ENCODE measurements around the gene TENM4. TPM values are rescaled to one million over a fixed set of nuclear protein-coding genes. Genes with fewer than 3 reads are reported as not detected.

Gene TENM4
- total and polyA plus RNA-seq, 2 of the 13 experiments (the other 11 are each of a cell fraction or from before 2014, with no cell fraction given): not detected

- CTCF ChIA-PET (ENCODE audit: low intra/inter-chr PET ratio, low total read pairs): no interaction called here
- in situ Hi-C loops (cut with HindIII; ENCODE audit: extremely low pct_ligation_motif_present, low pct_unique_long_range_greater_than_20kb): no loop called here
These were observed 651.5 kb downstream of the TENM4 start for GRCh38 chr11:78789375-78789774.

More at GRCh38 chr11:78789375-78789774, 651.5 kb downstream of the TENM4 start:
- BruUV-seq (replicated peaks): no TSS peak
- ATAC-seq (no peak), DNase-seq (ENCODE audit: low spot score) (no peak), FAIRE-seq (no peak)
- no peak overlapping the region for H3K4me2 ChIP-seq (ENCODE audit: low read depth, low read length)
- 10% methylated on average over 1 of the region's 1 CpG for WGBS (ENCODE audit: low lambda C conversion rate)
- no peak overlapping the region for H2AFZ ChIP-seq (ENCODE audit: low read length)
- TF ChIP-seq ZHX2 (IDR thresholded peaks at IDR 0.05; ENCODE audit: low read depth) (no peak), ZHX2 (CRISPR knock-in tag; IDR thresholded peaks at IDR 0.05; ENCODE audit: borderline replicate concordance) (no peak), CBFB (CRISPR knock-in tag; IDR thresholded peaks at IDR 0.05) (no peak), PHF21A (CRISPR knock-in tag; IDR thresholded peaks at IDR 0.05) (no peak)
- H3K9ac ChIP-seq (ENCODE audit: insufficient read depth, low read depth, low read length): no peak overlapping the region
- H3K9me3 ChIP-seq (ENCODE audit: low read length): no peaks in the 10 kb centered on the region
- no peaks in the 10 kb centered on the region for H3K36me3 ChIP-seq (replicated peaks in 1 of 2; ENCODE audit: control insufficient read depth in 1 of 2, insufficient read depth in 2 of 2, low read length in 2 of 2)
- POLR2A ChIA-PET: no interaction called here
- H4K20me1 ChIP-seq (ENCODE audit: insufficient read depth, low read length): no peaks in the 10 kb centered on the region
- intact Hi-C loops (cut with micrococcal nuclease; ENCODE audit: unreplicated experiment): no loop called here
- peaks cover 5 to 22% of the 10 kb centered on the region in 2 experiments; a peak in 4 of 5 replicates for H3K27me3 ChIP-seq (ENCODE audit: control insufficient read depth in 1 of 2, insufficient read depth in 2 of 2, low read length in 2 of 2)
- no peak overlapping the region for H3K27ac ChIP-seq (ENCODE audit: extremely low read length, insufficient read depth, low read length)
- H3K79me2 ChIP-seq (ENCODE audit: insufficient read depth, low read length): no peaks in the 10 kb centered on the region
- no peaks in the 10 kb centered on the region for H3K4me1 ChIP-seq (ENCODE audit: insufficient read depth, low read length)
- H3K4me3 ChIP-seq (replicated peaks in 1 of 3; ENCODE audit: insufficient read depth in 1 of 3, low read depth in 2 of 3, low read length in 3 of 3): no peak overlapping the region

Measured in HepG2 (cell line).